ENCODE data around the gene WDR91.
"Not testable (repeated sequence)": the region's sequence is repeated elsewhere in the genome, so short reads cannot be mapped to it uniquely, and the experiment has no call there.

The WDR91 gene

GRCh38 chr7:135179321-135179925 is 31.9 kb downstream of the WDR91 start:
- DNase-seq (ENCODE audit: low read depth), result no peak

DNA sequence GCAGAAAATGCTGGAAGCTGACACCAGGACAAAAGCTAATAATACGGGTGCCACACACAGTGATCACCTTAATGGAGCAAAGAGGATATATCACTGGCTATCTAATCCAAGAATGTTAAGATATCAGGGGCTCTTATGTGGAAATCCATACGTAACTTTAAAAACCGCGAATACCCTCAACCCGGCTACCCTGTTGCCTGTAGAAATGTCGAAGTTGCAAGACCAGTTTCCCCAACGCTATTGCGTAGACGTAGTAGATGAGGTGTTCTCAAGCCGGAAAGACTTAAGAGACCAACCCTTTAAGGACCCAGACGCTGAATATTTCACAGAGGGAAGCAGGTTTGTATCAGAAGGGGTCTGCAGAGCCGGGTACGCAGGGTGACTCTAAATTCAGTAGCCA is 33.0 kb downstream of the WDR91 start:
- DNase-seq (ENCODE audit: low read depth), result no peak

DNA sequence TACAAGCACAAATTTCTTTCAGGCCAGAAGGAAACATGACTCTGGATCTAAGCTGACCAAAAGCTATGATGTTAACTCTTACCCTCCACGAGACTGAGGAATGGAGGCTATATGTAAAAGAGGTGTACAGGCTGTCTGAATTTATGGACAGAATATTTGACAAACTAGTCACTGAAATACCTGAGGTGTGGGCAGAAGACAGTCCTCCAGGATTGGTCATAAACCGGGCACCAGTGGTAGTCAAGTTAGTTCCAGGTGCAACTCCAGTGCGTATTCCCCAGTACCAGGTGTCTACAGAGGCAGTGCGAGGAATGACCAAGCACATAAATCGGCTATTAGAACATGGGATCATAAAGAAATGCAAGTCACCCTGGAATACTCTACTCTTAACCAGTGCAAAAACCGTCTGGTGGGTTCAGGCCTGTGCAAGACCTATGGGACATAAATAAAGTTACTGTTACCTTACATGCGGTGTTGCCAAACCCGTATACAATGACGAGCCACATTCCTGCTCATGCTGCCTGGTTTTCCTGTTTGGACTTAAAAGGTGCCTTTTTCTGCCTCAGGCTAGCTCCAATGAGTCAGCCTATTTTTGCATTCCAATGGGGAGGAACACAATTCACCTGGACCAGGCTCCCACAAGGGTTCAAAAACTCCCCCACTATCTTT is 34.2 kb downstream of the WDR91 start:
- no peak for DNase-seq (ENCODE audit: low read depth)

GRCh38 chr7:135175931-135176330 is 35.4 kb downstream of the WDR91 start:
- no peak for DNase-seq (ENCODE audit: low read depth)

DNA sequence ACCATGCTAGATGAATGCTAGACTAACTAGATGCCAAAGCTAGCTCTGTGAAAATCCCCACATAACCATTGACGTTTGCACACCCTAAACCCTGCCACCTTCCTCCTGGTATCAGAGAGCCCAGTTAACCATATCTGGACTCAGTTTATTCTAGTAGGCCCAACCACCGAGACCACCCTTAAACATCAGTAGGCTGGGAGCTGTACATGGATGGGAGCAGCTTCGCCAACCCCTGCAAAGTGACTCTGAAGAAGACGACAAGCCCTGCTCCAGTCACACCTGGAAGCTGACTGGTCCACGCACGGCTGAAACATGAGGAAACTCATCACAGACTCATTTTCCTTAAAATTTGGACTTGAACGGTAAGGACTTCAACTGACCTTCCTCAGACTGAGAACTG is 36.4 kb downstream of the WDR91 start:
- DNase-seq (ENCODE audit: low read depth), result no peak

DNA sequence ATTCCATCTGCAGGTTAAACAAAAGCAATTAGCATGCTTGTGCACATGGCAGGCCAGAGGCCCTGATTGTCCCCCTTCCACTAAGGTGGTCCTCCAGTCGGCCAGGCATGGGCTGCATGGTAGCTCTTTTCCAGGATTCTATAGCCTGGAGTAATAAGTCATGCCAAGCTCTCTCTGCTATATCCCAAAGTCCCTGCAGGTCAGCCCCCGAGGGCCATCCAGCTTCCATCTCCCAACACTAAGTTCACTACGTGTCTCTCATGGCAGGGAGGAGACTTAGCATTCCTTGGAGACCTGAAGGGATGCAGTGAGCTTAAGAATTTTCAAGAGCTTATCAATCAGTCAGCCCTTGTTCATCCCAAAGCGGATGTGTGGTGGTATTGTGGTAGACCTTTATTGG is 37.4 kb downstream of the WDR91 start:
- not testable (repeated sequence) for DNase-seq (ENCODE audit: low read depth)

- not testable (repeated sequence) for DNase-seq (ENCODE audit: low read depth)
Measured at GRCh38 chr7:135171581-135172291, 39.6 kb downstream of the WDR91 start.

DNA sequence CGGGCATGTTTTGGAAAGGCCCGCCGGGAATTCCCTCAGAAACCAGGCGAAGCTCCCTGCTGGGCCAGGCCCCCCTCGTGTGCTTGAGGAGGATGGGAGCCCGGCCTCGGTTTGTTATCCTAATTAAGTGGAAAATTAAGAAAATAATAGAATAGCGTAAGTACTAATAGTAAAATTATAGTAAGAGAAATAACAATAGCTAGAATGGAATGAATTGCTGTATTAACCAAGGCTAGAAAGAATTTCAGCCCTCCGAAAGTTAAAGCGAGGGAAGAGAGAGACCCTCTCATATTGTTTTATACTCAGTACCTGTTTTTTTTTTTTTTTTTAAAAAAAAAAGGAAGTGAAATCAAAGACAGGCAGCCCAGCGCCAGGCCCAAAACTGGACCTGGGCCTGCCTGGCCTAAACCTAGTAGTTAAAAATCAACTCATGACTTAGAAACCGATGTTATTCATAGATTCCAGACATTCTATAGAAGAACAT is 40.3 kb downstream of the WDR91 start:
- DNase-seq (ENCODE audit: low read depth), result not testable (repeated sequence)

- peak; percentile 86 for DNase-seq (ENCODE audit: low read depth)
Measured at GRCh38 chr7:135170274-135170997, 40.9 kb downstream of the WDR91 start, which contains the start of gene CYREN. Gene CYREN, minus strand, starts transcription at chr7:135170707. Its CDS starts 1,785 bp downstream, at chr7:135168922.

DNA sequence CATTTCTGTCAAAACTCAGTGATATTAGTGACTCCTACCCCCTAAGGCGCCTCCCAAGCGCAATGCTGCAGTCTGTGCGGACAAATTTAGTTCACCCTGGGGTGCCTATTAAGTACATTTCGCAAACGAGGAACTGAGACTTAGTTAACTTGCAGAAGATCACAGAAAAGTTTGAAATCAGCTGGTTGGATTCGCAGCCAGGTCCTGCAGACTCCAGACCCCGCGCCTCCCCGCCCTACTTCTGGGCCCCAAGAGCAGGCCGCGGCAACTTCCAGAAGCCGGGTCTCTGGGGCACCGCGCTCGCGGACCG is 41.4 kb downstream of the WDR91 start:
- DNase-seq (ENCODE audit: low read depth), result no peak

GRCh38 chr7:135169141-135169963 is 42.0 kb downstream of the WDR91 start:
- no peak for DNase-seq (ENCODE audit: low read depth)

DNA sequence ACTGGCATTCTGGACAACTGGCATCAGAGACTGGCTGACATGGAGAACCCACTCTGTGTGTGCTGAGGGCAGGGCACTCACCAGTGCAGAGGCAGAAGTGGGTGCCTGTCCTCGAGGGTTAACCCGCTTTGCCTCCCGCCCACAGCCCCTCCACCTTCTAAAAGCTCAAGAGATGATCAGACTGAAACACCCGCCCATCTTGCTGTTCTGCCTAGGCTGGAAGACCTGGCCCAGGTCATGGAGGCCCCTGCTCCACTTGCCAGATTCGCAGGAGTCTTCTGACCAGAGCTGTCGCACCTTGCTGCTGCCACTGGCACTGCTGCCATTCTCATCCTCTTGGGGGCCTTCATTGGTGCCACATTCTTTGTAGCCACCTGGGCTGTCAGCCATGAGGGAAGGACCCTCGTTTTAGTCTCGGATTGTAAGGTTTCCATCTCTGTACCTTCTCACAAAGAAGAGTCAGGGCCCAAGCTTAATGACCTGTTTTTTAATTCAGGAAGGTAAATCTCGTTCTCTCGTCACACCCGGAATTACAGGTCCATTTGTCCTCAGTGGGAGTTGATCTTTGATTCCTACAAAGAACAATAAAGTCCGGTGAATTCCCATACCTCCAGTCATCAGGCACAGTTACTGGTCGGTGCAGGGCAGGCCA is 42.7 kb downstream of the WDR91 start:
- DNase-seq (ENCODE audit: low read depth), result no peak

- no peak for DNase-seq (ENCODE audit: low read depth)
Measured at GRCh38 chr7:135168001-135168400, 43.3 kb downstream of the WDR91 start.

DNA sequence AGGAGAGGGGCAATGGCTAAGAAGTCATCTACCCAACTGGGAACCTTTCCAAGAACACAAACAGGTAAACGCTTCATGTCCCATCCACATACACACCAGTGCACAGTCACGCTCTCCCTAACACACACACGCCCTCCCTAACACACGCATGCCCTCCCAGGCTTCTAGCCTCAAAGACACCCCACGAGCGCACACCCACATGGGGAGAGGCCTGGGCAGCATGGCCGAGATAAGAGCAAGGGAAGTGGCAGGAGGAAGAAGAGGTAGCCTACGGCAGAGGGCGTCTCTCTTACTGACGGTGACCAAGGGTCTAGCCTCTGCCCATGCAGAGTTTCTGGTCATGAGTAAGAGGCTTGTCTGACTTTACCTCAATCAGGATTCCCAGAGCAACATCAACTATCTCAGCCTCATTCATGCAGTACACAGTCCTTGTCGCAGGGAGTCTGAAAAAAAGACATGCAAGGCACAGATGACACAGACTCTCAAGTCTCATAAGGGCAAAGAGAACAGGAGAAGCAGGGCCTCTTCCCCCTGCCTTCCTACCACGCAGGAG is 43.9 kb downstream of the WDR91 start:
- no peak for DNase-seq (ENCODE audit: low read depth)

- no peak for DNase-seq (ENCODE audit: low read depth)
Measured at GRCh38 chr7:135166338-135166990, 44.9 kb downstream of the WDR91 start.

- no peak for DNase-seq (ENCODE audit: low read depth)
Measured at GRCh38 chr7:135165862-135166261, 45.5 kb downstream of the WDR91 start.

- DNase-seq (ENCODE audit: low read depth), result no peak
Measured at GRCh38 chr7:135164357-135165061, 46.8 kb downstream of the WDR91 start.

DNA sequence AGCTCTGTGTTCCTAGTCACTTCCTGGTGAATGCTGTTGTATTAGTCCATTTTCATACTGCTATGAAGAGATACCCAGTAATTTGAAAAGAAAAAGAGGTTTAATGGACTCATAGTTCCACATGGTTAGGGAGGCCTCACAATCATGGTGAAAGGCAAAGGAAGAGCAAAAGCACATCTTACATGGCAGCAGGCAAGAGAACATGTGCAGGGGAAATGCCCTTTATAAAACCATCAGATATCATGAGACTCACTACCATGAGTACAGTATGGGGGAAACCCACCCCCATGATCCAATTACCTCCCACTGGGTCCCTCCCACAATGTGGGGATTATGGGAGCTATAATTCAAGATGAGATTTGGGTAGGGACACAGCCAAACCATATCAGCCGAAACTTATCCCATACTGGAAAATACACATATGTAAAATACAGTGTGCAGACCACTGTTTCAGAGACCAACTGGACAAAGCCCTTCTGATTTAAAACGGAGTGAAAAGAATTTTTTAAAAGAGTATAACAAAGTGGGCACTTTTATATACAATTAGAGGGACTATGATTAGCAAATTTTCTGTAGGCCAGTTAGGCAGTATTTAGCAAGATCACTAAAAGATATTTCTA is 48.8 kb downstream of the WDR91 start:
- no peak for DNase-seq (ENCODE audit: low read depth)

GRCh38 chr7:135161669-135162068 is 49.7 kb downstream of the WDR91 start:
- no peak for DNase-seq (ENCODE audit: low read depth)

All from activated gamma-delta T cell treated with anti-CD3 and anti-CD28 coated beads, Interleukin-2, amount 50 U/mL, for 16 hours (primary cell).